HG03378 (cell line): Measurements from ENCODE around the gene SLC25A36.
"Not testable (repeated sequence)": the region's sequence is repeated elsewhere in the genome, so short reads cannot be mapped to it uniquely, and the experiment has no call there.

Experiments
- ATAC-seq: cut with Tn5 transposase; IDR thresholded peaks from one replicate; pipeline ENCODE4 v1.9.1; 2021; ENCODE audit warnings: mild to moderate bottlenecking, moderate library complexity; ENCODE audit not compliant: unreplicated experiment

Gene SLC25A36

DNA sequence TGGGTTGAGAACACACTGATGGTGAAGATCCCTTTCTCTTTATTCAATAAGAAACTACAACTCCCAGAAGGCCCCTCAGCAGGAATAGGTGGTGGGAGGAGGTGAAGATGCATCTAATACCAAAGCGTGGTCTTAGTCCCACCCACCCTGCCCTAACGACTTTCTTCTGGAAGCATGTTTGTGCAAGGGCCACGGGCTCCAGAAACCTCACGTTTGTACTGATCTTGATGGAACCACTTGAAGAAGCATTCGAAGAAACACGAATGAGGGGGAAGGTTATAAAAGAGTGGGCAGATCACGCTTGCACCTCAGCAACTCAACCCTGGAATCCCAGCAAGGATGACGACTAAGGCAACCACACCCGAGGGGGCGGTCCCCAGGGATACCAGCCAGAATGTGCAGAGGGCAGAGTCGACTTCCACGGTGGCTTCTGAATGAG lies 10.6 kb upstream of the SLC25A36 start:
- no peak for ATAC-seq

DNA sequence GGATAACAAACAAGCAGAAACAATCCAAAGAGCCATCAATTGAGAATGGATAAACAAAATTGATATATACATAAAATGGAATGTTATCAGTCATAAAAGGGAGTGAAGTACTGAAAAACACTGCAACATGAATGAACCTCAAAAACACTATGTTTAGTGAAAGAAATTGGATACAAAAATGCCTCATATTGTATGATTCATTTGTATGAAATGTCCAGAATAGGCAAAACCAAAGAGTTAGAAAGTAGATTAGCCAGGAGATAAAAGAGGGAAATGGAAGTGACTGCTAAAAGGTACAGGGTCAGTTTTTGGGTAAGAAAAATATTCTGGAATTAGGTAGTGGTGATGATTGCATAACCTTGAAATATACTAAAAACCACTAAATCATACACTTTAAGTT lies 9.8 kb upstream of the SLC25A36 start:
- no peak for ATAC-seq

- no peak for ATAC-seq
These were observed 8.5 kb upstream of the SLC25A36 start for GRCh38 chr3:140933109-140933508.

DNA sequence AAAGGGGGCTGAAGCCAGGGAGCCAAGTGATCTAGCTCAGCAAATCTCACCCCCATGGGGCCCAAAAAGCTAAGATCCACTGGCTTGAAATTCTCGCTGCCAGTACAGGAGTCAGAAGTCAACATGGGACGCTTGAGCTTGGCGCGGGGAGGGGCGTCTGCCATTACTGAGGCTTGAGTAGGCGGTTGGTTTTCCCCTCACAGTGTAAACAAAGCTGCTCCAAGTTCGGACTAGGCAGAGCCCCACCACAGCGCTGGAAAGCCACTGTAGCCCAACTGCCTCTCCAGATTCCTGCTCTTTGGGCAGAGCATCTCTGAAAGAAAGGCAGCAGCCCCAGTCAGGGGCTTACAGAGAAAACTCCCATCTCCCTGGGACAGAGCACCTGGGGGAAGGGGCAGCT lies 8.1 kb upstream of the SLC25A36 start:
- no peak for ATAC-seq

DNA sequence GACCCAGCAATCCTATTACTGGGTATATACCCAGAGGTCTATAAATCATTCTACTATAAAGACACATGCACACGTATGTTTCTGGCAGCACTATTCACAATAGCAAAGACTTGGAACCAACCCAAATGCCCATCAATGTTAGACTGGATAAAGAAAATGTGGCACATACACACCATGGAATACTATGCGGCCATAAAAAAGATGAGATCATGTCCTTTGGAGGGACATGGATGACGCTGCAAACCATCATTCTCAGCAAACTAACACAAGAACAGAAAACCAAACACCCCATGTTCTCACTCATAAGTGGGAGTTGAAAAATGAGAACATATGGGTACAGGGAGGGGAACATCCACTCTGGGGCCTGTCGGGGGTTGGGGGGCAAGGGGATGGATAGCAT lies 2.3 kb upstream of the SLC25A36 start:
- not testable (repeated sequence) for ATAC-seq

GRCh38 chr3:140941090-140941433 lies 574 bp upstream of the SLC25A36 start:
- no peak for ATAC-seq

DNA sequence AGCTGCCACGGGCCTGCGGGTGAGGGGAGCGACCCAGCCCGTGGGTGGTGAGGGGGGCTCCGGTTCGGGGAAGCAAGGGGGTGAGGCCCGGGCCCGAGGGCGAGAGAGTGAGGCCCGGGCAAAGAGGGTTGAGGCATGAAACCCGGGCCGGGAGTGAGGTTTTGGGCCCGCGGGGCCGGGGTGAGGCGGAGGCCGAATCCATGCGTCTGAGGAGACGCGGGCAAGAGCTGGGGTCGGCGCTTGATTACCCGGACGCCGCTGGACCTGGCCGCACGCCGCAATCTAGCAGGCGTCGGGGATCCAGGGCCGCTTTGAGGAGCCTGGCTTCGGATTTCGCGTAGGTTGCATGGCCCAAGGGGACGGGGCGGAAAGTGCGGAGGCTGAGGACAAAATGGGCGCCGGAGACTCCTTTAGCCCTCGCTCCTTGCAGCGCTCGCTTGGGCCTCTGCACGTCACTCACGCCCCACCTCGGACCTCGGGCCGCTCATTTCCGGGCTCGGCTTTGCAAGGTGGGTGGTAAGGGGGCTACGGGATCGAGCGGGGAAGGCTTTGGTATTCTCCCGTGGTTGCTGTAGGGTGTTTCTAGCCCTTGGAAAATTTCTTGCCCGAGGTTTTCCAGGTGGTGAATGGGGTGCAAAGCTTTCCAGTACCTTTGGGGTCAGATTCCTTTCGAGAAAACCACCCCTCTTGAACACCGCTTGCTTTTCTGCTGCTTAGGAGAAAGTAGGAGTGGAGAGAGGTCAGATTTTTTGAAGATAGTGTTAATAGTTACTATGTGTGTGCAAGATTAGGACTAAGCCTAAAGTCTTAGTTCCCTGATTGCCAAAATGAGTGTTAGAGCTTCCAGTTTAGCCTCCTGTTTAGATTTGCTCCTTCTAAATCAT lies 827 bp downstream of the SLC25A36 start:
- ATAC-seq: peak; percentile 37

GRCh38 chr3:140943781-140944552 lies 2.3 kb downstream of the SLC25A36 start:
- ATAC-seq: no peak

DNA sequence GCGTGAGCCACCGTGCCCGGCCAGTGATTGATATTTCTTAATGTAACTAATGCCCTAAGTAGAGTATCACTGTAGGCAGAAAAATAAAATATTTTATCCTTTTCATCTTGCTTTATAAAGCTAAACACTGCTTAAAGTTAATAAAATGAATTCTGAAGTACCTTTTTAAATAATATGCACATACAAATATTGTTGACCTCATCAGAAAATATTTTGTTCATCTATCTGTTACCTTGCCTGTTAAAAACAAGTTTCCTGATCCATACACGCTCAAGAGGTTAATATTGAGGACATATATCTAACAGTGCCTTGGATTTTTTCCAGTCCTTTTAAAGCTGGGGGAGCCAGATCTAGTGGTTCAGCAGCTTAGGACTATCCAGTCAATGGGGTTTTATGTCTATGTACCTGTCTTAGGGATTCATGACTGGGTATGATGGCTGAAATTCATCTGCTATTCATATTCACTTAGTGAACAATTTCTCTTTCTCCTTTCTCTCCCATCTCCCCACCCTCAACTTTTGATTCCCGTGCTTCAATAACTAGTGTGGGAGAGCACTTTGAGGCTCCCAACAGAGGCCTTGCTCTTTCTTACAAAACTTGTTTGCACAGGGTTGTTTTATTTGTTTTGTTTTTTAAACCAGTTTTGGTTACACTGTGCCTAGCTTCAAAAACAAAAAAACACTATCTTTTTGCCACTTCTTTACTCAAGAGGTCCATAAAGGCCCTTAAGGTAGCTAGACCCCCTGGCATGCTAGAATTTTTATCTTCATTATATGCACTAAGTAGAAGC lies 7.0 kb downstream of the SLC25A36 start:
- no peak for ATAC-seq

DNA sequence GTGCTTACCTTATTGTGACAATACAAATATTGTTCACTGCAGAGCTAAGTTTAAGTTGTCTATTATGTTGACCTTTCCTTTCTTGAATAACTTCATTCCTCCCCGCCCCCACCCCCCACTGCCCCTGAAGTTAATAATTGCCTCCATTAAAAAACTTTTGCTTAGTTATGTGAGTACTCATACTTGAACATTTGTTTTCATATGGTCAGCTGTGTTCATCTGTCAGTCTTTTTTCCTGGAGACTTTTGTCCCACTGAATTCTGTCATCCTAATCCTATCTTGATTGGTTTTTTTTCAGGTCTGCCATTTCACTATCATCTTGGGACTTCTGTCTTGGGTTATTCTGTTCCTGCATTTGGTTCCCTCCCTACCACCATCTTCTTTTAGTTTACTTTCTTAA lies 8.5 kb downstream of the SLC25A36 start:
- no peak for ATAC-seq

GRCh38 chr3:140950863-140951262 lies 9.2 kb downstream of the SLC25A36 start:
- no peak for ATAC-seq

DNA sequence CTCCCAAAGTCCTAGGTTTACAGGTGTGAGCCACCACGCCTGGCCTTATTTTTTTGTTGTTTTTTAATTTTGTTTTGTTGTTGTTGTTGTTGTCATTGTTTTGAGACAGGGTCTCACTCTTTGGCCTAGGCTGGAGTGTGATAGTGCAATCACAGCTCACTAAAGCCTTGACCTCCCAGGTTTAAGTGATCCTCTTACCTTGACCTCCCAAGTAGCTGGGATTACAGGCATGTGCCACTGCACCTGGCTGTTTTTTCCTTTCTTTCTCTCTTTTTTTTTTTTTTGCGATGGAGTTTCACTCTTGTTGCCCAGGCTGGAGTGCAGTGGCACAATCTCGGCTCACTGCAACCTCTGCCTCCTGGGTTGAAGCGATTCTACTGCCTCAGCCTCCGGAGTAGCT lies 10.1 kb downstream of the SLC25A36 start:
- not testable (repeated sequence) for ATAC-seq

DNA sequence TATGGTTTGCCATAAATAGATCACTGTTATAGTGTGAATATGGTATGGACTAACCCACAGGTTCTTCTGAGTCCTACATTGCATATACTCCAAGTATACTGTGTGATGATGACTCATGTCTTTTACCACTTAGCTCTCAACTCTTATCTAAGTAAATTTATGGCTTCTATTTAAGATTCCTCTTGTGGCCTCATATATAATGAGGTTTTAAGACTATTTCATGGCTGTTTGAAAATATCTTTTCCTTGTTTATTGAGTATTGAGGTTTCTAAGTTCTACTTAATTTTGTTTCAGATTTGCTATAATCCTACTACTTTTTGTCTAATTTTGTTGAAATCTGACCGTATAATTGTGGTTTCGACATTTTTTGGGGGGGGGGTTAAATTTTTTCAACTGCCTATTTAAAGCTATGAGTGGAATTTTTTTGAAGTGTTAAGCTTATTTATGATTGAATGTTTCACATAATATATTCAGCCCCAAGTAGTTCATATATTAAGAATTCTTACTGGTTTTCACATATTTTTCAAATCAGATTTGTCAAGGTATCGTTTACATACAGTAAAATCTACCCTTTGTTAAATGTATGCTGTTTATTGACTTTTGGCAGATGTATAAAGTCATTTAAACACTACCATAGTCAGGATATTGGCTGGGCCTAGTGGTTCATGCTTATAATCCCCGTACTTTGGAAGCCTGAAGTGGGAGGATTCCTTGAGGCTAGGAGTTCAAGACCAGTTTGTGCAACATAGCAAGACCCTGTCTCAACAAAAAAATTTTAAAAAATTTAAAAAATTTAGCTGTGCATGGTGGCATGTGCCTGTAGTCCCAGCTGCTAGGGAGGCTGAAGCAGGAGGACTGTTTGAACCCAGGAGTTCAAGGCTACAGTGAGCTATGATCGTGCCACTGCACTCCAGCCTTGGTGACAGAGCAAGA lies 11.7 kb downstream of the SLC25A36 start:
- no peak for ATAC-seq

- ATAC-seq: no peak
These were observed 12.9 kb downstream of the SLC25A36 start for GRCh38 chr3:140954576-140954975.

GRCh38 chr3:140955645-140956044 lies 14.0 kb downstream of the SLC25A36 start:
- no peak for ATAC-seq

- no peak for ATAC-seq
These were observed 14.6 kb downstream of the SLC25A36 start for GRCh38 chr3:140956058-140956835.

DNA sequence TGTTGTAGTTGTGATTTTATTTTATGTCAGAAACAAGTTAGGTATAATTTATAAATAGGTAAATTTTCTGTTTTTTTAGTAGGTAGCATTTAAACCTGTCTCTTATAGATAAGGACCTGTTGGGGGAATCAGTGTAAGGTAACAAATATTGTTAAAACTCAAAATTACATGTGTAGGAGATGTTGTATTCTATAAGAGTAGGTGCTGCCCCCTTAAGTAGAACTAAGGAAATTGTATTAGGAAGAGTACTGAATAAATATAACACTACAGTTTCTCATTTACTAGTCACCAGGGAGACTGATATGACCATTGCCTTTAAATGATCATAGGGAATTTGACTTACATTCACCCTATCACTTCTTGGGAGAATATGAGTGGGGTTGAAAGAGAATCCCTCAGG lies 31.2 kb downstream of the SLC25A36 start:
- ATAC-seq: no peak

- ATAC-seq: no peak
These were observed 33.3 kb downstream of the SLC25A36 start for GRCh38 chr3:140974900-140975299.

GRCh38 chr3:140980663-140981062 lies 39.0 kb downstream of the SLC25A36 start:
- no peak for ATAC-seq
